ENCODE results near the gene CYP27C1. TPM values are rescaled to one million over a fixed set of nuclear protein-coding genes. Genes with fewer than 3 reads are reported as not detected.
A peak's percentile ranks its signal among the peaks of the same experiment; 100 is the strongest.

The CYP27C1 gene
- total RNA-seq, 1 experiment from 2014 or later = not detected

- TF ChIP-seq CTCF (IDR thresholded peaks at IDR 0.05 in 2 of 3, conservative IDR thresholded peaks at IDR 0.05 in 1 of 3; ENCODE audit: borderline replicate concordance in 1 of 3, insufficient read depth in 1 of 3, low read depth in 2 of 3, low read length in 2 of 3) (peak; percentile 80 to 90 (median 84); a peak in 5 of 6 replicates), CBX3 (IDR thresholded peaks at IDR 0.05; ENCODE audit: low read depth) (0 out of 2 replicates have a peak, but pooled peaks have one; percentile 51), CEBPB (IDR thresholded peaks at IDR 0.05; ENCODE audit: low read depth) (no peak), RAD21 (IDR thresholded peaks at IDR 0.05; ENCODE audit: low read depth) (peak; percentile 91), MAX (IDR thresholded peaks at IDR 0.05) (peak; percentile 56; the same call in 1 of the 2 replicates), EGR1 (IDR thresholded peaks at IDR 0.05; ENCODE audit: low read depth) (no peak), SRF (IDR thresholded peaks at IDR 0.05; ENCODE audit: low read depth) (no peak), ELF1 (IDR thresholded peaks at IDR 0.05; ENCODE audit: borderline replicate concordance, low read depth) (no peak)
- Histone ChIP-seq H4K20me1 (ENCODE audit: insufficient read depth) (no peaks in the 10 kb centered on the region), H3K9me3 (ENCODE audit: control insufficient read depth in 1 of 2, insufficient read depth in 1 of 2, low read depth in 1 of 2, low read length in 2 of 2) (no peaks in the 10 kb centered on the region), H3K4me3 (replicated peaks in 1 of 2; ENCODE audit: low read depth in 1 of 2, low read length in 2 of 2) (peak overlapping the region; percentile 25 to 53), H3K9ac (ENCODE audit: low read length) (peak overlapping the region; percentile 29), H3K79me2 (ENCODE audit: insufficient read depth, low read length) (no peaks in the 10 kb centered on the region), H3K4me1 (ENCODE audit: control insufficient read depth in 1 of 2, insufficient read depth in 2 of 2, low read length in 2 of 2) (peaks cover 0 to 11% of the 10 kb centered on the region in 2 experiments; a peak in 2 of 4 replicates), H3K36me3 (ENCODE audit: control insufficient read depth in 1 of 2, insufficient read depth in 2 of 2, low read length in 2 of 2) (no peaks in the 10 kb centered on the region), H3K4me2 (ENCODE audit: low read length) (peak overlapping the region; percentile 80), H3K27ac (ENCODE audit: low read depth, low read length) (no peak overlapping the region), H2AFZ (ENCODE audit: low read depth, low read length, poor library complexity, severe bottlenecking) (peak overlapping the region; percentile 95), H3K27me3 (ENCODE audit: insufficient read depth, low read length) (no peaks in the 10 kb centered on the region), H3K9me2 (ENCODE audit: insufficient read depth) (no peaks in the 10 kb centered on the region)
- ChIA-PET CTCF (interaction anchor here (0.7 to 1.7 kb wide), 41 partner anchors 9 to 503 kb away, joined by 3 to 48 read pairs (median 4); partner anchors contain the start of genes BIN1, ERCC3, IWS1 and LIMS2), RAD21 (ENCODE audit: low non-redundant PET in 1 of 2, low total read pairs in 2 of 2, uncharacterized antibody in 2 of 2, unreplicated experiment in 2 of 2) (interaction anchor here (0.6 to 1.4 kb wide), 8 partner anchors 96 to 393 kb away, joined by 3 to 8 read pairs (median 4); partner anchors contain the start of gene ERCC3 (in 1 of the 2)), POLR2A (interaction anchor here (1.1 to 1.2 kb wide), 3 partner anchors 96 to 503 kb away, joined by 3 to 4 read pairs (median 4); partner anchors contain the start of genes ERCC3 and SFT2D3)
- DNase-seq (ENCODE audit: low read depth, low spot score) = peak; percentile 63
- peak; percentile 99 for ATAC-seq
- intact Hi-C loops (cut with micrococcal nuclease) = loop anchor here (1.0 to 10.0 kb wide), 7 partner anchors 97 to 477 kb away; partner anchors contain the start of genes ERCC3 and LIMS2
- BruUV-seq (replicated peaks) = no TSS peak
Observed at GRCh38 chr2:127197475-127198385, 22.4 kb downstream of the CYP27C1 start.
